ENCODE results near the gene RNPEP. TPM values are rescaled to one million over a fixed set of nuclear protein-coding genes. Genes with fewer than 3 reads are reported as not detected.

RNPEP gene
- total and polyA plus RNA-seq, 2 of the 13 experiments (the other 11 are each of a cell fraction or from before 2014, with no cell fraction given) = 20.6 to 38.4 TPM

DNA sequence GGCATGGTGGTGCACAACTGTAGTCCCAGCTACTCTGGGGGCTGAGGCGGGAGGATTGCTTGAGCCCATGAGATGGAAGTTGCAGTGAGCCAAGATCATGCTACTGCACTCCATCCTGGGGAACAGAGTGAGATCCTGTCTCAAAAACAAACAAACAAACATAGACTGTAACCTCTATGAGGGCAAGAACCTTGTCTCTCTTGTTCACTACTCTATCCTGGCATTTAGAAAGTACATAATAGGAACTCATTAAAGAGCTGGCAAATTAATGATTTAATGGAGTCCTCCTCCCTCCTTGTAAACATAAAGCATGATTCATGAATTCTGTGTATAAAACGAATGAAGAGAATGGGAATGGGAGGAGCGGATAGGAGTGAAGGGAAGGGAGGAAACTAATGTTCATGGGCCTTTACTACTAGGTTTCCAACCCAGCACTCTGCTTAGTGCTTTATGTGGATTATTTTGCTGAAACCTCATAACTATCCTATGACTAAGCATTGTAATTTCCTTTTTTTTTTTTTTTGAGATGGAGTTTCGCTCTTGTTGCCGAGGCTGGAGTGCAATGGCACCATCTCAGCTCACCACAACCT, 44.7 kb upstream of the RNPEP start (continued):
- TF ChIP-seq, protein P1, sequence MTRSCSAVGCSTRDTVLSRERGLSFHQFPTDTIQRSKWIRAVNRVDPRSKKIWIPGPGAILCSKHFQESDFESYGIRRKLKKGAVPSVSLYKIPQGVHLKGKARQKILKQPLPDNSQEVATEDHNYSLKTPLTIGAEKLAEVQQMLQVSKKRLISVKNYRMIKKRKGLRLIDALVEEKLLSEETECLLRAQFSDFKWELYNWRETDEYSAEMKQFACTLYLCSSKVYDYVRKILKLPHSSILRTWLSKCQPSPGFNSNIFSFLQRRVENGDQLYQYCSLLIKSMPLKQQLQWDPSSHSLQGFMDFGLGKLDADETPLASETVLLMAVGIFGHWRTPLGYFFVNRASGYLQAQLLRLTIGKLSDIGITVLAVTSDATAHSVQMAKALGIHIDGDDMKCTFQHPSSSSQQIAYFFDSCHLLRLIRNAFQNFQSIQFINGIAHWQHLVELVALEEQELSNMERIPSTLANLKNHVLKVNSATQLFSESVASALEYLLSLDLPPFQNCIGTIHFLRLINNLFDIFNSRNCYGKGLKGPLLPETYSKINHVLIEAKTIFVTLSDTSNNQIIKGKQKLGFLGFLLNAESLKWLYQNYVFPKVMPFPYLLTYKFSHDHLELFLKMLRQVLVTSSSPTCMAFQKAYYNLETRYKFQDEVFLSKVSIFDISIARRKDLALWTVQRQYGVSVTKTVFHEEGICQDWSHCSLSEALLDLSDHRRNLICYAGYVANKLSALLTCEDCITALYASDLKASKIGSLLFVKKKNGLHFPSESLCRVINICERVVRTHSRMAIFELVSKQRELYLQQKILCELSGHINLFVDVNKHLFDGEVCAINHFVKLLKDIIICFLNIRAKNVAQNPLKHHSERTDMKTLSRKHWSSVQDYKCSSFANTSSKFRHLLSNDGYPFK (CRISPR knock-in tag; IDR thresholded peaks at IDR 0.05; ENCODE audit: borderline replicate concordance) = no peak

DNA sequence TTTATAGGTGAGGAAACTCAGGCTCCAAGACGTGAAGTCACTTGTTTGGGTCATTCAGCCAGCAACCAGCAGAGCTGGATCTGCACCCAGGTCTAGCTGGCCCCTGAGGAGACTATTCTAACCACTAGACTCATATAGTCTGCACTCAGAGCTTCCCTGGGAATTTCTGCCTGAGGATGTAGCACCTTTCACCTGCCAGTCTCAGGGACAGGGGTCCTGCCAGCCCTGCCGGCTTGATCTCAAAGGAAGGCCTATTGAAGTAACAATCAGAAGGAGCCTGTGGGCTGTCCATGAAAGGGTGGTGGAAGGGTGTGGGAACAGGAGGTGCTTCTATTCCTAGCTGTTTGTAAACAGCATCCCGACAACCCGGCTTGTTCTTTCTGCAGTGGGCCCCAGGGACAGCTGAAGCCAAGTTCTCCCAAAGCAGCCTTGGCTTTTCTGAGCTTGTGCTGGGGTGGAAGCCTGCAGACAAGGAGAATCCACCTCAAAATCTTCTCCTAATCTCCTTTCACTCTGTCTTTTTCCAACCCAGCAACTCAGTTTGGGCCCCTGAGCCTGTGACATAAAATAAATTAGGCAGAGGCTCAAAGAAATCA, 43.9 kb upstream of the RNPEP start:
- H4K20me1 ChIP-seq (ENCODE audit: insufficient read depth, low read length) = no peaks in the 10 kb centered on the region
- no TSS peak for BruUV-seq (replicated peaks)
- ChIA-PET POLR2A (interaction anchor here (1.0 kb wide), 1 partner anchor 17 kb away, joined by 3 read pairs; the partner anchor contains the start of gene TIMM17A), CTCF (ENCODE audit: low intra/inter-chr PET ratio, low total read pairs) (no interaction called here)
- no peaks in the 10 kb centered on the region for H3K9me3 ChIP-seq (ENCODE audit: low read length)
- H3K4me2 ChIP-seq (ENCODE audit: low read depth, low read length) = no peak overlapping the region
- ATAC-seq (no peak), FAIRE-seq (no peak), DNase-seq (ENCODE audit: low spot score) (no peak)
- 0 out of 5 replicates have a peak, but pooled peaks cover 0 to 4% of the 10 kb centered on the region in 2 experiments for H3K27me3 ChIP-seq (ENCODE audit: control insufficient read depth in 1 of 2, insufficient read depth in 2 of 2, low read length in 2 of 2)
- no peak overlapping the region for H3K27ac ChIP-seq (ENCODE audit: extremely low read length, insufficient read depth, low read length)
- H3K9ac ChIP-seq (ENCODE audit: insufficient read depth, low read depth, low read length) = no peak overlapping the region
- intact Hi-C loops (cut with micrococcal nuclease; ENCODE audit: unreplicated experiment) = no loop called here
- 23% methylated on average over 4 of the region's 4 CpGs for WGBS (ENCODE audit: low lambda C conversion rate)
- H2AFZ ChIP-seq (ENCODE audit: low read length) = no peak overlapping the region
- H3K79me2 ChIP-seq (ENCODE audit: insufficient read depth, low read length) = no peaks in the 10 kb centered on the region
- no peaks in the 10 kb centered on the region for H3K36me3 ChIP-seq (replicated peaks in 1 of 2; ENCODE audit: control insufficient read depth in 1 of 2, insufficient read depth in 2 of 2, low read length in 2 of 2)
- no peak overlapping the region for H3K4me3 ChIP-seq (replicated peaks in 1 of 3; ENCODE audit: insufficient read depth in 1 of 3, low read depth in 2 of 3, low read length in 3 of 3)
- peaks cover 15% of the 10 kb centered on the region for H3K4me1 ChIP-seq (ENCODE audit: insufficient read depth, low read length)
- in situ Hi-C loops (cut with HindIII; ENCODE audit: extremely low pct_ligation_motif_present, low pct_unique_long_range_greater_than_20kb) = no loop called here
- TF ChIP-seq JUNB (CRISPR knock-in tag; IDR thresholded peaks at IDR 0.05; ENCODE audit: borderline replicate concordance) (no peak), ARHGAP35 (CRISPR knock-in tag; IDR thresholded peaks at IDR 0.05; ENCODE audit: borderline replicate concordance) (no peak)

Data from HepG2 (cell line).